Kidney (tissue), 14 donors: ENCODE measurements around the gene DEPDC1B. TPM values are rescaled to one million over a fixed set of nuclear protein-coding genes. Genes with fewer than 3 reads are reported as not detected.
"Not testable (repeated sequence)": the region's sequence is repeated elsewhere in the genome, so short reads cannot be mapped to it uniquely, and the experiment has no call there.

Source experiments
- DNase-seq, 5 donors: peaks; one replicate each; pipeline ENCODE4 v3.0.0-alpha.2; 2013 to 2020
- FAIRE-seq: peaks from 2 replicates; lab custom pipeline; 2012; peaks lifted over from hg19 to GRCh38; lab: Jason Lieb, UNC
- H3K27ac ChIP-seq, 2 donors: one replicate each; pipeline ENCODE4 v1.7.0; 2013; ENCODE audit warnings: low read depth in 2 of 2, low read length in 2 of 2, inconsistent platforms in 1 of 2
- H3K27me3 ChIP-seq: one replicate; pipeline ENCODE4 v1.7.1; 2013; ENCODE audit warnings: low read length, inconsistent platforms; ENCODE audit not compliant: control insufficient read depth, insufficient read depth
- H3K36me3 ChIP-seq, 3 donors: one replicate each; pipeline versions ENCODE4 v1.7.0 to v1.7.1; 2013; ENCODE audit warnings: low read length in 3 of 3, control low read depth in 1 of 3, inconsistent platforms in 1 of 3; ENCODE audit not compliant: insufficient read depth in 3 of 3, control insufficient read depth in 2 of 3
- H3K4me1 ChIP-seq, 3 donors: one replicate each; pipeline versions ENCODE4 v1.7.0 to v1.7.1; 2013; ENCODE audit warnings: low read length in 3 of 3, inconsistent platforms in 1 of 3, low read depth in 1 of 3; ENCODE audit not compliant: control insufficient read depth in 2 of 3, insufficient read depth in 2 of 3
- H3K4me3 ChIP-seq, 3 donors: one replicate each; pipeline versions ENCODE4 v1.7.0 to v1.8.1; 2013; ENCODE audit warnings: low read length in 3 of 3, control low read depth in 1 of 3, inconsistent platforms in 1 of 3
- H3K9ac ChIP-seq, 3 donors: one replicate each; pipeline versions ENCODE4 v1.7.0 to v1.7.1; 2013; ENCODE audit warnings: low read length in 3 of 3, control low read depth in 1 of 3, inconsistent platforms in 1 of 3
- H3K9me3 ChIP-seq, 3 donors: one replicate each; pipeline versions ENCODE4 v1.7.0 to v1.7.1; 2013; ENCODE audit warnings: low read length in 3 of 3, control low read depth in 1 of 3, inconsistent platforms in 1 of 3; ENCODE audit not compliant: control insufficient read depth in 2 of 3, insufficient read depth in 1 of 3
- intact Hi-C: fragments of 100-400 bp; cut with DNase I; formaldehyde crosslinking; loops from one replicate; pipeline ENCODE4 v1.11.1; 2022
- polyA plus RNA-seq: library from polyadenylated mRNA; stranded (reverse); fragments of 350-450 nt; fragmentation: Illumina TruSeq; extraction: RNeasy Lipid Tissue Mini Kit (QIAGEN cat#74804); gene quantifications from one replicate; pipeline ENCODE4 v1.2.3, GENCODE V29; 2014; ENCODE audit warnings: low read depth, low replicate concordance; ENCODE audit not compliant: insufficient read depth
- total RNA-seq: library from RNA; stranded (reverse); fragmentation: NEBNext Ultra II Directional; extraction: Animal tissue kit (Norgen Biotek cat#: 25700); gene quantifications from one replicate; pipeline ENCODE4 v1.2.1, GENCODE V29; 2021
- TF ChIP-seq, protein P1 (sequence below): IDR thresholded peaks from 3 replicates; pipeline ENCODE4 v1.5.1; 2012; ENCODE audit warnings: mild to moderate bottlenecking, moderate library complexity, borderline replicate concordance; ENCODE audit not compliant: insufficient read depth; ENCODE audit errors: extremely low read depth
- donor health status: control.
- donor health status: control.
- donor health status: control.
- donor health status: control.
- donor health status: control.
- donor health status: DM: yes; HTN: yes; CAD: no.
- donor health status: Normal renal cell carcinoma (clear cell type).

Gene DEPDC1B
- total and polyA plus RNA-seq, 2 donors from 2014 or later = 0.50 to 5.2 TPM

DNA sequence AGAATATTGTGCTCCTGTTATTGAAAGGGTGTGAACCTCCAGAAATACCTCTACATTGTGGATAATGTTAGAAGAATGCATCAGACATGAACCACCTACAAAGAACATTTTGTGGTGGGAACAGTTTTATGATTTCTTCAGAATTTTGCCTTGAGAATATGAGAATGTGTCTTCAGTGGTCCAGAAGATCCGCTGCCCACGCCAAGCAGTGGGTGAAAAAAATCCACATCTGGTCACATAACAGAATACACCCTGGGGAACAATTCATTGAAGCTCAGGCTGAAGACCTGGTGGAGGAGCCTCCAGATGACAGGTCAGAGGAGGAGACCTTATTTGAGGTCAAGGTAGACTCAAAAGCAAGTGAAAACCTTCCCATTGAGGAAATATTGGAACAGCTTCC, 69.1 kb downstream of the DEPDC1B start:
- DNase-seq = no peak
- intact Hi-C loops = no loop called here

GRCh38 chr5:60630179-60630578, 69.8 kb downstream of the DEPDC1B start:
- DNase-seq = no peak
- TF ChIP-seq, protein P1, sequence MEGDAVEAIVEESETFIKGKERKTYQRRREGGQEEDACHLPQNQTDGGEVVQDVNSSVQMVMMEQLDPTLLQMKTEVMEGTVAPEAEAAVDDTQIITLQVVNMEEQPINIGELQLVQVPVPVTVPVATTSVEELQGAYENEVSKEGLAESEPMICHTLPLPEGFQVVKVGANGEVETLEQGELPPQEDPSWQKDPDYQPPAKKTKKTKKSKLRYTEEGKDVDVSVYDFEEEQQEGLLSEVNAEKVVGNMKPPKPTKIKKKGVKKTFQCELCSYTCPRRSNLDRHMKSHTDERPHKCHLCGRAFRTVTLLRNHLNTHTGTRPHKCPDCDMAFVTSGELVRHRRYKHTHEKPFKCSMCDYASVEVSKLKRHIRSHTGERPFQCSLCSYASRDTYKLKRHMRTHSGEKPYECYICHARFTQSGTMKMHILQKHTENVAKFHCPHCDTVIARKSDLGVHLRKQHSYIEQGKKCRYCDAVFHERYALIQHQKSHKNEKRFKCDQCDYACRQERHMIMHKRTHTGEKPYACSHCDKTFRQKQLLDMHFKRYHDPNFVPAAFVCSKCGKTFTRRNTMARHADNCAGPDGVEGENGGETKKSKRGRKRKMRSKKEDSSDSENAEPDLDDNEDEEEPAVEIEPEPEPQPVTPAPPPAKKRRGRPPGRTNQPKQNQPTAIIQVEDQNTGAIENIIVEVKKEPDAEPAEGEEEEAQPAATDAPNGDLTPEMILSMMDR = no peak
- FAIRE-seq = no peak
- no peak overlapping the region for H3K9ac ChIP-seq
- no peaks in the 10 kb centered on the region for H3K27me3 ChIP-seq
- no peak overlapping the region for H3K4me3 ChIP-seq
- intact Hi-C loops = no loop called here
- H3K27ac ChIP-seq = no peak overlapping the region
- H3K36me3 ChIP-seq = no peaks in the 10 kb centered on the region
- H3K4me1 ChIP-seq = no peaks in the 10 kb centered on the region
- H3K9me3 ChIP-seq = no peaks in the 10 kb centered on the region

More for the DNA sequence above, 69.1 kb downstream of the DEPDC1B start:
- no peak overlapping the region for H3K4me3 ChIP-seq
- FAIRE-seq = no peak
- H3K27ac ChIP-seq = no peak overlapping the region
- H3K27me3 ChIP-seq = no peaks in the 10 kb centered on the region
- H3K36me3 ChIP-seq = no peaks in the 10 kb centered on the region
- H3K9ac ChIP-seq = no peak overlapping the region
- no peaks in the 10 kb centered on the region for H3K9me3 ChIP-seq
- TF ChIP-seq, protein P1 = no peak
- H3K4me1 ChIP-seq = no peaks in the 10 kb centered on the region

GRCh38 chr5:60624875-60625274, 75.1 kb downstream of the DEPDC1B start:
- H3K36me3 ChIP-seq, H3K9me3 ChIP-seq, FAIRE-seq, H3K9ac ChIP-seq, H3K27ac ChIP-seq, DNase-seq, H3K27me3 ChIP-seq, H3K4me1 ChIP-seq, intact Hi-C loops, H3K4me3 ChIP-seq: not testable (repeated sequence)

DNA sequence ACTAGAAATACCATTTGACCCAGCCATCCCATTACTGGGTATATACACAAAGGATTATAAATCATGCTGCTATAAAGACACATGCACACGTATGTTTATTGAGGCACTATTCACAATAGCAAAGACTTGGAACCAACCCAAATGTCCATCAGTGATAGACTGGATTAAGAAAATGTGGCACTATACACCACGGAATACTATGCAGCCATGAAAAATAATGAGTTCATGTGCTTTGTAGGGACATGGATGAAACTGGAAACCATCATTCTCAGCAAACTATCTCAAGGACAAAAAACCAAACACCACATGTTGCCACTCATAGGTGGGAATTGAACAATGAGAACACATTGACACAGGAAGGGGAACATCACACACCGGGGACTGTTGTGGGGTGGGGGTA, 79.2 kb downstream of the DEPDC1B start:
- H3K27me3 ChIP-seq, H3K36me3 ChIP-seq, H3K4me1 ChIP-seq, FAIRE-seq, H3K9me3 ChIP-seq, intact Hi-C loops, DNase-seq, H3K4me3 ChIP-seq, H3K27ac ChIP-seq, H3K9ac ChIP-seq: not testable (repeated sequence)

DNA sequence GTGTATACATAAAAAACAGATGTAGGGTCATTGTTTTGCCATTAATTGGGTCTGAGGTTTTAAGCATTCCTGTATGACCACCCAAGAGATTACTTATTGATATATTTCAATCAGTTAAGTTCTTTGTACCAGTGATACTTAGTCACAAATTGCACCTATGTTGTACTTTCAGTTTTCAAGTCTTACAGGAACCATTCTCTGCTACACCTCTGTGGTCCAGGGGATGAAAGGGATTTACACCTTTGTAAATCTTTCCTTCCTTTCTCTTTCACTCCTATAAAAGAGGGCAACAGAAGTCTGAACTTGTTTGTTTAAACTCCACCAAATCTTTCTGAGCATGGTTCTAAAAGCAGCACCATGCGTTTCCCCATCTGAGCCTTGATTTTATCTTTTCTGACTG, 86.1 kb downstream of the DEPDC1B start:
- intact Hi-C loops = no loop called here
- DNase-seq (no peak), FAIRE-seq (no peak)
- no peaks in the 10 kb centered on the region for H3K4me1 ChIP-seq
- no peak overlapping the region for H3K4me3 ChIP-seq
- H3K36me3 ChIP-seq = no peaks in the 10 kb centered on the region
- TF ChIP-seq, protein P1 = no peak
- H3K27ac ChIP-seq = no peak overlapping the region
- no peak overlapping the region for H3K9ac ChIP-seq
- no peaks in the 10 kb centered on the region for H3K27me3 ChIP-seq
- H3K9me3 ChIP-seq = no peaks in the 10 kb centered on the region
